ENCODE measurements around the gene RTKN. TPM values are rescaled to one million over a fixed set of nuclear protein-coding genes. Genes with fewer than 3 reads are reported as not detected.

The RTKN gene
- total and polyA plus RNA-seq, 10 of the 15 experiments (the other 5 are each of a cell fraction or from before 2014, with no cell fraction given): 0.50 to 12.3 (median 5.4) TPM

DNA sequence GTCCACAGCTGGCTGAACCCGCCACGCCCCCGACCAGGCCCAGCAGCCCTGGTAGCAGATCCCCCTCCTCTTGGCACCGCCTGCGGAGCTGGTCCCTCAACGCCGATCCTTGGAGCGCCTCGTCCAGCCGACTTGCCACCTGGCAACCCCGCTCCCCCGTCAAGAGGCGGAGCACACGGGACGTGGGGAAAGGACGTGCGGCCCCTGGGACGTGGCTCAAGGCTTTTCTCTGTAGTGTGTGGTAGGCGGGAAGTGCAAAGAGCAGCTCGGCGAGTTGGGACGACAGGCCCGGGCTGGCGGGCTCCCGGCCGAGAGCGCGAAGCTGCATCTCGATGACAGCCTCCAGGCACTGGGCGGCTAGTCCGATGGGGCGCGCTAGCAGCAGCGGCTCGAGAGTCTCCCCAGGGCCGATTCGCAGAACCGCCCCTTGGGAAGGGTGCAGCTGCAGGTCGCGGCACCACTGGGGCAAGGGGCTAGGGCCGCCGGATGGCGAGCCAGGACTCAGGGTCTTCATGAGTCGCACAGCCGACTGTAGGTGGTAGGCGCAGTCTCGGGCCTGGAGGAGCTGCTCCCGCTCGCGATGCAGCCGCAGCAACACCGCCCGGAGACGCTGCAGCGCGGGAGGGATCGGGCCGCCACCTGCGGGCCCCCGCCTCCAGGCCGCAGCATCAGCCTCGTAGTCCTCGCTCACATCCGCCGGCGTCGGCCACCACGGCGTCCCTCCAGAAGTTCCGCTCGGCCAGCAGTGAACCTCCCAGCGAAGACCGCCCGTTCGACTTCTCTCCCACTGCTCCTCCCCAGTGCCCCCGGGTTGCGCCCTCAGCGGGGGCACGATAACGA is 40.4 kb upstream of the RTKN start:
- FAIRE-seq: no peak
- TF ChIP-seq, protein P1, sequence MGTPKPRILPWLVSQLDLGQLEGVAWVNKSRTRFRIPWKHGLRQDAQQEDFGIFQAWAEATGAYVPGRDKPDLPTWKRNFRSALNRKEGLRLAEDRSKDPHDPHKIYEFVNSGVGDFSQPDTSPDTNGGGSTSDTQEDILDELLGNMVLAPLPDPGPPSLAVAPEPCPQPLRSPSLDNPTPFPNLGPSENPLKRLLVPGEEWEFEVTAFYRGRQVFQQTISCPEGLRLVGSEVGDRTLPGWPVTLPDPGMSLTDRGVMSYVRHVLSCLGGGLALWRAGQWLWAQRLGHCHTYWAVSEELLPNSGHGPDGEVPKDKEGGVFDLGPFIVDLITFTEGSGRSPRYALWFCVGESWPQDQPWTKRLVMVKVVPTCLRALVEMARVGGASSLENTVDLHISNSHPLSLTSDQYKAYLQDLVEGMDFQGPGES (IDR thresholded peaks at IDR 0.05): no peak
- TF ChIP-seq POLR2AphosphoS2 (IDR thresholded peaks at IDR 0.05; ENCODE audit: low read depth, low read length): no peak
- TF ChIP-seq NFYA (IDR thresholded peaks at IDR 0.05; ENCODE audit: borderline replicate concordance, low read depth, low read length): no peak
- TF ChIP-seq, protein P2, sequence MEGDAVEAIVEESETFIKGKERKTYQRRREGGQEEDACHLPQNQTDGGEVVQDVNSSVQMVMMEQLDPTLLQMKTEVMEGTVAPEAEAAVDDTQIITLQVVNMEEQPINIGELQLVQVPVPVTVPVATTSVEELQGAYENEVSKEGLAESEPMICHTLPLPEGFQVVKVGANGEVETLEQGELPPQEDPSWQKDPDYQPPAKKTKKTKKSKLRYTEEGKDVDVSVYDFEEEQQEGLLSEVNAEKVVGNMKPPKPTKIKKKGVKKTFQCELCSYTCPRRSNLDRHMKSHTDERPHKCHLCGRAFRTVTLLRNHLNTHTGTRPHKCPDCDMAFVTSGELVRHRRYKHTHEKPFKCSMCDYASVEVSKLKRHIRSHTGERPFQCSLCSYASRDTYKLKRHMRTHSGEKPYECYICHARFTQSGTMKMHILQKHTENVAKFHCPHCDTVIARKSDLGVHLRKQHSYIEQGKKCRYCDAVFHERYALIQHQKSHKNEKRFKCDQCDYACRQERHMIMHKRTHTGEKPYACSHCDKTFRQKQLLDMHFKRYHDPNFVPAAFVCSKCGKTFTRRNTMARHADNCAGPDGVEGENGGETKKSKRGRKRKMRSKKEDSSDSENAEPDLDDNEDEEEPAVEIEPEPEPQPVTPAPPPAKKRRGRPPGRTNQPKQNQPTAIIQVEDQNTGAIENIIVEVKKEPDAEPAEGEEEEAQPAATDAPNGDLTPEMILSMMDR (IDR thresholded peaks at IDR 0.05 in 2 of 3, conservative IDR thresholded peaks at IDR 0.05 in 1 of 3; ENCODE audit: control insufficient read depth in 2 of 3, extremely low read depth in 1 of 3, insufficient read depth in 1 of 3, low read depth in 3 of 3, low read length in 3 of 3): no peak
- 0 out of 2 replicates have a peak, but pooled peaks have one; percentile 21 for TF ChIP-seq TBL1XR1 (IDR thresholded peaks at IDR 0.05; ENCODE audit: low read depth, low read length)
- TF ChIP-seq MTA3 (IDR thresholded peaks at IDR 0.05; ENCODE audit: borderline replicate concordance, low read length): no peak
- TF ChIP-seq RUNX3 (IDR thresholded peaks at IDR 0.05; ENCODE audit: low read length): no peak; the same call in 1 of the 2 replicates
- no peak for TF ChIP-seq STAT3 (IDR thresholded peaks at IDR 0.05; ENCODE audit: low read depth, low read length)
- TF ChIP-seq TAF1 (IDR thresholded peaks at IDR 0.05; ENCODE audit: borderline replicate concordance, low read depth, low read length): no peak
- no peak for TF ChIP-seq YBX1 (IDR thresholded peaks at IDR 0.05)
- no peak for TF ChIP-seq CHD2 (IDR thresholded peaks at IDR 0.05; ENCODE audit: borderline replicate concordance, low read depth, low read length)
- TF ChIP-seq, protein P3, sequence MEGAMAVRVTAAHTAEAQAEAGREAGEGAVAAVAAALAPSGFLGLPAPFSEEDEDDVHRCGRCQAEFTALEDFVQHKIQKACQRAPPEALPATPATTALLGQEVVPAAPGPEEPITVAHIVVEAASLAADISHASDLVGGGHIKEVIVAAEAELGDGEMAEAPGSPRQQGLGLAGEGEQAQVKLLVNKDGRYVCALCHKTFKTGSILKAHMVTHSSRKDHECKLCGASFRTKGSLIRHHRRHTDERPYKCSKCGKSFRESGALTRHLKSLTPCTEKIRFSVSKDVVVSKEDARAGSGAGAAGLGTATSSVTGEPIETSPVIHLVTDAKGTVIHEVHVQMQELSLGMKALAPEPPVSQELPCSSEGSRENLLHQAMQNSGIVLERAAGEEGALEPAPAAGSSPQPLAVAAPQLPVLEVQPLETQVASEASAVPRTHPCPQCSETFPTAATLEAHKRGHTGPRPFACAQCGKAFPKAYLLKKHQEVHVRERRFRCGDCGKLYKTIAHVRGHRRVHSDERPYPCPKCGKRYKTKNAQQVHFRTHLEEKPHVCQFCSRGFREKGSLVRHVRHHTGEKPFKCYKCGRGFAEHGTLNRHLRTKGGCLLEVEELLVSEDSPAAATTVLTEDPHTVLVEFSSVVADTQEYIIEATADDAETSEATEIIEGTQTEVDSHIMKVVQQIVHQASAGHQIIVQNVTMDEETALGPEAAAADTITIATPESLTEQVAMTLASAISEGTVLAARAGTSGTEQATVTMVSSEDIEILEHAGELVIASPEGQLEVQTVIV (IDR thresholded peaks at IDR 0.05; ENCODE audit: borderline replicate concordance, partially characterized antibody): no peak
- no peak for TF ChIP-seq BRCA1 (IDR thresholded peaks at IDR 0.05; ENCODE audit: low read depth, low read length)

More for the DNA sequence above, 40.4 kb upstream of the RTKN start:
- intact Hi-C loops (cut with micrococcal nuclease; ENCODE audit: unreplicated experiment) (loop anchor here (1.0 to 2.0 kb wide), 2 partner anchors 21 to 24 kb away; partner anchors contain the start of gene WBP1), in situ Hi-C loops (cut with MboI) (loop anchor here (10.0 kb wide), 1 partner anchor 103 kb away; no protein-coding TSS in a partner anchor)
- Histone ChIP-seq H3K4me3 (peak overlapping the region; percentile 97), H3K9me3 (replicated peaks; ENCODE audit: control insufficient read depth, insufficient read depth, low read length) (no peaks in the 10 kb centered on the region), H3K9ac (ENCODE audit: control insufficient read depth, insufficient read depth, low read length) (peak overlapping the region; percentile 91), H3K79me2 (ENCODE audit: control insufficient read depth, insufficient read depth, low read length) (peaks cover 27% of the 10 kb centered on the region), H3K27ac (ENCODE audit: control insufficient read depth, insufficient read depth) (peak overlapping the region; percentile 96), H3K4me2 (ENCODE audit: control insufficient read depth, insufficient read depth) (peak overlapping the region; percentile 96), H3K27me3 (replicated peaks in 1 of 2; ENCODE audit: control insufficient read depth in 2 of 2, insufficient read depth in 2 of 2, low read length in 1 of 2) (no peaks in the 10 kb centered on the region; a peak in 1 of 4 replicates), H2AFZ (ENCODE audit: control insufficient read depth, low read depth, low read length) (peak overlapping the region; percentile 100), H4K20me1 (ENCODE audit: control insufficient read depth, insufficient read depth) (no peaks in the 10 kb centered on the region; the same call in 1 of the 2 replicates), H3K36me3 (ENCODE audit: control insufficient read depth in 2 of 2, insufficient read depth in 2 of 2, low read length in 1 of 2) (no peaks in the 10 kb centered on the region), H3K4me1 (ENCODE audit: control insufficient read depth, insufficient read depth, low read length) (peaks cover 13% of the 10 kb centered on the region)
- peak; percentile 76 for ATAC-seq
- WGBS (ENCODE audit: insufficient coverage, insufficient replicate concordance, low lambda C conversion rate, missing lambda C conversion rate): 1% methylated on average over 69 of the region's 80 CpGs
- ChIA-PET CTCF (interaction anchor here (0.5 to 19.4 kb wide), 28 partner anchors 8 to 147 kb away, joined by 3 to 280 read pairs (median 5); partner anchors contain the start of genes AUP1, DQX1, HTRA2 and INO80B), SMC1A (ENCODE audit: uncharacterized antibody, unreplicated experiment) (interaction anchor here (1.0 to 5.7 kb wide), 16 partner anchors 9 to 144 kb away, joined by 3 to 128 read pairs (median 6); partner anchors contain the start of genes HTRA2, INO80B, MRPL53 and WBP1), RAD21 (ENCODE audit: unreplicated experiment) (interaction anchor here (0.6 to 5.9 kb wide), 19 partner anchors 10 to 658 kb away, joined by 3 to 121 read pairs (median 4); partner anchors contain the start of genes AUP1, DQX1, HTRA2 and INO80B), POLR2A (interaction anchor here (0.6 to 3.6 kb wide), 16 partner anchors 8 to 119 kb away, joined by 3 to 44 read pairs (median 5); partner anchors contain the start of genes AUP1, HTRA2, INO80B and MOGS)
- TSS peak; percentile 83 for BruUV-seq (replicated peaks)
- no peak for DNase-seq (ENCODE audit: low read depth, low spot score)
